Measurements from ENCODE around the gene LRRN3. TPM values are rescaled to one million over a fixed set of nuclear protein-coding genes. Genes with fewer than 3 reads are reported as not detected.
A peak's percentile ranks its signal among the peaks of the same experiment; 100 is the strongest.

Gene LRRN3
- total RNA-seq, 8 experiments from 2014 or later, result 4.3 to 62.2 (median 28.4) TPM

DNA sequence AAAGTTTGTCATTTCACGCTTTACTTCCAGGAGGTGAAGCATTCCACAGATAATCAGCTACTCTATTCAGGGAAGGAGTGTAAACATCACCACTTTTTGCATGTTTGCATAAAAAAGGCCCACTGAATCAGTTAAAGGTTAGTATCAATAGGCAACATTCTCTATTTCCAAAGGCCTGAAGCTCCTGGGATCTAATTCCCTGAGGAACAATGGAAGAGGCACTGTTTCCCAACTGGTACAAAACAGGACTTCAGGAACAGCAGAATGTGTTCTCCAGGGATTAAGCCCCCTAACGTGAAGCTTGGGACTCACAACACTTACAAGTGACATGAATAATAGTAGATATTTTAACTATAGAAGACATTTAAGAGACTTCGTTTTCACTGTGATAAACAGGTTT lies 6.1 kb downstream of the LRRN3 start:
- in situ Hi-C loops (cut with MboI; ENCODE audit: low pct_unique_long_range_greater_than_20kb in 2 of 9, low sequenced_read_pairs in 9 of 9, unreplicated experiment in 9 of 9), result loop anchor here in 3 of 9 experiments (25.0 kb wide), 2 partner anchors 390 to 640 kb away; no protein-coding TSS in a partner anchor
- peak in 2 of 8 experiments; percentile 16 to 27 for ATAC-seq (replicated peaks in 6 of 8)
- Histone ChIP-seq H3K4me3 (no peak overlapping the region), H3K4me1 (replicated peaks in 1 of 2) (peaks cover 8 to 30% of the 10 kb centered on the region in 2 donors), H3K27ac (no peak overlapping the region)
- WGBS, 10 experiments, result 8 to 100% (median 57%) methylated on average over 1 to 3 of the region's 3 CpGs; no CpG with 5 or more reads in 1 of the 10 experiments

DNA sequence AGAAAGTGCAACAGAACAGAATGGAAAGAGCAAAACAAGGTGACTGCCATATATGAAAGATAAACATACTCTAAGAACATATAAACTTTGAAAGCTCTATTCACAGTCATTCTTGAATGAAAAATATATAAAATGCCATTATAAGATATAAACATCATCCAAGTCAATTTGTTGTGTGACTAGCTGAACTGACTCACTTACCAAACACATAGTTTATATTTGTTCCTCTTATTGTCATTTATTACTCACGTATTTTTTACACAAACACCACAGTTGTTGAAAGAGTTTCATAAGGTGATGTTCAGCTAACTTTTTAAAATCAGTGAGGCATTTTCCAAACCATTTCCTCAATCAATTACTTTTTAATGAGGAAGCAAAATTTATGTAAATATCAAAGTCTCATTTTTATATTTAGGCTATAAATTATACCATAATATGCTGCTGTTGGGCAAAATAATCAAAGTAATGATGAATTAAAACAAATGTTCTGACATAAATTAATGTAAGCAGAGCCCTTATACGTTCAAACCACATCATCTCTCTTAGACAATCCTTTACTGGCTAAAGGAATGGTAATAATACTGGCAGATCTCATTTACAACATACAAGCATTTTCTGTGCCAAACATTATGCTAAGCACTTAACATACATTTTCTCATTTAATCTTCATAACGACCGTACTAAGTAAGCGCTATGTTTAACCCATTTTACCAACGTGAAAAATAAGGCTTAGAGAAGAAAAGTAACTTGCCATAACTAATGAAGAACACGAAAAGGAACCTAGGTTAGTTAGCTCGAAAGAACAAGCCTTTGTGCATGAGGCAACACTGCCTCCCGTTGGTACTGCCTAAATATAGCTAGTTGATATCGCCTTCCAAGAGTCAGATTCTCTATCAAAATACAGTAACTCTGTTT lies 7.3 kb downstream of the LRRN3 start:
- ATAC-seq (replicated peaks in 6 of 8), result peak in 5 of 8 experiments; percentile 33 to 76 (median 52)
- Histone ChIP-seq H3K27ac (no peak overlapping the region), H3K4me1 (replicated peaks in 1 of 2) (peaks cover 5 to 27% of the 10 kb centered on the region in 2 donors), H3K4me3 (no peak overlapping the region)
- 18 to 100% (median 50%) methylated on average over 1 to 10 of the region's 10 CpGs for WGBS, 10 experiments
- in situ Hi-C loops (cut with MboI; ENCODE audit: low pct_unique_long_range_greater_than_20kb in 2 of 9, low sequenced_read_pairs in 9 of 9, unreplicated experiment in 9 of 9), result loop anchor here in 3 of 9 experiments (25.0 kb wide), 2 partner anchors 389 to 639 kb away; no protein-coding TSS in a partner anchor

DNA sequence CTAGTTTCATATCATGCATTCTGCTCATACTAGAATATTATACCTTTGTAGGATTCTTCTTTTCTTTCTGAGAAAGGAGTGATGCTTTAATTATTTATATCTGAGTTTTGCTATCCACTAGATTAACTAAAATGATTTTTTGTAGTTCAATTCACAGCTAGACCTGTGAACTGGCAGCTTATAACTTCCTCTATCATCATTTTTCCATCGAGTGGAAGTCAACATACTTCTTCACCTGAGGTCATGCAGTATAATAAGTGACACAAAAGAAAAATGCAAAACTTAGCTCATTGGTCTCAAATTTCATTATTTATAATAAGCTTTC lies 8.0 kb downstream of the LRRN3 start:
- H3K4me3 ChIP-seq, result no peak overlapping the region
- no peak overlapping the region for H3K27ac ChIP-seq
- no peak for ATAC-seq (replicated peaks in 6 of 8)
- in situ Hi-C loops (cut with MboI; ENCODE audit: low pct_unique_long_range_greater_than_20kb in 2 of 9, low sequenced_read_pairs in 9 of 9, unreplicated experiment in 9 of 9), result loop anchor here in 3 of 9 experiments (25.0 kb wide), 2 partner anchors 388 to 638 kb away; no protein-coding TSS in a partner anchor
- WGBS, 10 experiments, result 0 to 60% (median 30%) methylated on average over 1 of the region's 1 CpG; no CpG with 5 or more reads in 2 of the 10 experiments
- H3K4me1 ChIP-seq (replicated peaks in 1 of 2), result peaks cover 5 to 27% of the 10 kb centered on the region in 2 donors

DNA sequence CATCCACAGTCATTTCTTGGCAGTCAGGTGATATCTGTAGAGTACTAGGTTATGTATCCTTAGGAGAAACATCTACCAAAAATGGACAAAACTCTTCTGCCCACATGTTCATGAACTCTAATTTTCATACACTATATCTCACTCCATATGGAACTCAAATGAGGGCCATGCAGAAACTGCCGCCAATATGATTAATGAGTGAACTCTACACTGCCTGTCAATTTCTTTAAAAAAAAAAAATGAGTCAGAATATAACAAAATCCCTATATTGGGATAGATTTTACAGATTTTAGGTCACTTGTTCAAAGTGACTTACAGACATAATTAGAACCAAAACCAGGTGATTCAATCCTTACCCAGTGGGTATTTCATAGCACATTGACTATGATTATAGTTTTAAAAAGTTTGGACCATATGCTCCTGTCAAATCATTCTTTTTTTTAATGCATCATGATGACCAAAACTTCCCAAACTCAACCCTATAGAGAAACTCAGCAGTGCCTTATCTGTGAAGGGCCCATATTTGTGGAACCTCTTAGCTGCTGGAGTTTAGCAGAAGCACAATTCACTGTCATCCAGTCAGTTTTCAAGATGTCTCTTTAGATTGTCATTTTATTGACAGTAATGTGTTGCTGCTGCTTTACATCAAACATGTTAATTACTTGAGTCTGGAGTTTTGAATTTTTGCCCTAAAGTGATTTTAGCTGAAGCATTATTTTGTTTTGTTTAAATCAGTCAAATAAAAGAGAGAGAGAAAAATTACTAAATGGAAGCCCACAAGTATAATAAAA lies 11.1 kb downstream of the LRRN3 start:
- no peak overlapping the region for H3K27ac ChIP-seq
- H3K4me3 ChIP-seq, result no peak overlapping the region
- 88 to 100% (median 100%) methylated on average over 1 of the region's 1 CpG; no CpG with 5 or more reads in 4 of the 10 experiments for WGBS, 10 experiments
- ATAC-seq (replicated peaks in 6 of 8), result no peak
- H3K4me1 ChIP-seq (replicated peaks in 1 of 2), result peaks cover 6 to 21% of the 10 kb centered on the region in 2 donors
- in situ Hi-C loops (cut with MboI; ENCODE audit: low pct_unique_long_range_greater_than_20kb in 2 of 9, low sequenced_read_pairs in 9 of 9, unreplicated experiment in 9 of 9), result loop anchor here in 1 of 9 experiments (25.0 kb wide), 1 partner anchor 635 kb away; no protein-coding TSS in a partner anchor

DNA sequence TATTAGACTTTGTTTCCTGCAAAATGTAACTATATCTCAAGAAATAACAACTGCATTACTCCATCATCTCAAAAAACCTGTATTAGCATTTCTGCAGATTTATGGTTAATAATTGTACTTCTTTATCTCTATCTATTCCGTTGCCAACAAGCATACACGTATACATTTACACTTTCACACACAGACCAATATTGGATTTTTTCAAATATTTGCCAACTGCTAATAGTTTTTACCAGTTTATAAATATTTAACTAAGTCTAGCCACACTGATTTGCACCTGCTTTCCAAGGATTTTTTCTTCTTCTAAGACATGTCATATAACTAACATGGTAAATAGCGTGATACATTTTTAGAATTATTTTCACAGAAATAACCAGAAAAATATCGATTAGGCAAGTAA lies 12.2 kb downstream of the LRRN3 start:
- ATAC-seq (replicated peaks in 6 of 8), result no peak
- Histone ChIP-seq H3K27ac (no peak overlapping the region), H3K4me3 (no peak overlapping the region), H3K4me1 (replicated peaks in 1 of 2) (peaks cover 6 to 12% of the 10 kb centered on the region in 2 donors)
- 64 to 100% (median 97%) methylated on average over 1 to 4 of the region's 4 CpGs for WGBS, 10 experiments
- in situ Hi-C loops (cut with MboI; ENCODE audit: low pct_unique_long_range_greater_than_20kb in 2 of 9, low sequenced_read_pairs in 9 of 9, unreplicated experiment in 9 of 9), result loop anchor here in 1 of 9 experiments (25.0 kb wide), 1 partner anchor 634 kb away; no protein-coding TSS in a partner anchor

DNA sequence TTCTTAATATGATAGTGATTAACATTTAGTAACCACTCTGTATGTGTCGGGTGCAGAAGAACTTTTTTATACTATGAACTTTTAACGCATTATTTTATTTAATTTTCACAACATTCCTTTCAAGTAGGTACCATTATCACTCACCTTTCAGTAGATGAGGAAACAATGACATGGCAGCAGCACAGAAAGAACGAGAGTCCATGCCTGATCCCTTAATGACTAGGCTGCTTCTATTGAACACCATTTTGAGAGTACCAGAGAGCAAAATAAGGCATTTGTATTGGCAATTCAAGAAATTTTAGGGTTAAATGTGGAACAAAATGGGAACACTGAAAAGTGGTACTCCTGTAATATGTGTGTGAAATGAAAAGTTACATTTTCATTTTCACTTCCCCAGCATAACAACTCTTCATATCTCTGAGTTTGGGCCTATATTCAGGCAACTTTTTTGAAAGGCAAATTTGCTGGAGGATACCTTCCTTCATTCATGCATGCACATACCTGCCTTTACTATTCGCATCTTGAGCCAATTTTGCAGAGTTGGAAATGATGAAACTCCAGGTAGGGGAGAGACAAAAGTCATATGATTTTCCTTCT lies 12.8 kb downstream of the LRRN3 start:
- H3K27ac ChIP-seq, result no peak overlapping the region
- 82 to 100% (median 99%) methylated on average over 1 to 4 of the region's 4 CpGs for WGBS, 10 experiments
- in situ Hi-C loops (cut with MboI; ENCODE audit: low pct_unique_long_range_greater_than_20kb in 2 of 9, low sequenced_read_pairs in 9 of 9, unreplicated experiment in 9 of 9), result loop anchor here in 1 of 9 experiments (25.0 kb wide), 1 partner anchor 634 kb away; no protein-coding TSS in a partner anchor
- H3K4me1 ChIP-seq (replicated peaks in 1 of 2), result peaks cover 6 to 12% of the 10 kb centered on the region in 2 donors
- no peak for ATAC-seq (replicated peaks in 6 of 8)
- no peak overlapping the region for H3K4me3 ChIP-seq

DNA sequence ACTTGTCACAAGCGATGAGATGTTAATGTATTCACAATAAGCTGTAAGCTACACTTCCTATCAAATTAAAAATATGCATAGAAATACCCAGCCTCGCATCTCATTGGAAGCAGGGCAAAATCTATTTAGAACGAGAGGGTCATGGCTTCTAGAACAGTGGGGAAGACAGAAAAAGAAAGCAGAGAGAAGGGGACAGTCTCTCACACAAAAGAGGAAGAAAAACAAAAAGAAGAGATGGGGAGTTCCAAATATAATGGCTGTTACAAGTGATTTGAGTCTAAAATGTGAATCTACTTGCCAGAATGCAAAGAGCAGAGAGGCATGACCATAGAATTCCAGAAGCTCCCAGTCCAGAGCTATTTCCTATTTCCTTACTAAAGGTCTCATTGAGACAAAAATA lies 13.8 kb downstream of the LRRN3 start:
- Histone ChIP-seq H3K27ac (no peak overlapping the region), H3K4me3 (no peak overlapping the region), H3K4me1 (replicated peaks in 1 of 2) (peaks cover 6 to 8% of the 10 kb centered on the region in 2 donors)
- in situ Hi-C loops (cut with MboI; ENCODE audit: low pct_unique_long_range_greater_than_20kb in 2 of 9, low sequenced_read_pairs in 9 of 9, unreplicated experiment in 9 of 9), result loop anchor here in 1 of 9 experiments (25.0 kb wide), 1 partner anchor 633 kb away; no protein-coding TSS in a partner anchor
- ATAC-seq (replicated peaks in 6 of 8), result no peak
- 43 to 100% (median 82%) methylated on average over 1 to 3 of the region's 3 CpGs for WGBS, 10 experiments

DNA sequence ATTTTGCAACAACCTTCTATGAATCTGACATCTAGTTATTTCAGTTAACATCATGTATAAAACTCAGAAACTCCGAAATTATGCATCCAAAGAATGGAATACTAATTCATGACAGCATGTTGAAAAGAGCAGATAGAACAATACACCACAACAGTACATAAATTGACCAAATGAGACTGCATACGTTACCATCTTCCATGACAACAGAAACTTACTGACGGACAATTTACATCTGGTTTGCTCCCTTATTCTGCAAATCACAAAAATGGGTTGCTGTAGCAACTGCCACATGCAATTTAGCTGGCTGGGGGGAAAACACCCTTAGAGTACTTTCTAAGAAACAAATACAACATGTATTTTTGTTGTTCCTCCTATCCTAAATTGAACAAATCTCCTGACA lies 14.3 kb downstream of the LRRN3 start:
- ATAC-seq (replicated peaks in 6 of 8), result peak in 3 of 8 experiments; percentile 32 to 84 (median 46)
- peaks cover 6 to 8% of the 10 kb centered on the region in 2 donors for H3K4me1 ChIP-seq (replicated peaks in 1 of 2)
- no peak overlapping the region for H3K4me3 ChIP-seq
- in situ Hi-C loops (cut with MboI; ENCODE audit: low pct_unique_long_range_greater_than_20kb in 2 of 9, low sequenced_read_pairs in 9 of 9, unreplicated experiment in 9 of 9), result loop anchor here in 1 of 9 experiments (25.0 kb wide), 1 partner anchor 632 kb away; no protein-coding TSS in a partner anchor
- 43 to 100% (median 64%) methylated on average over 1 to 3 of the region's 3 CpGs; no CpG with 5 or more reads in 1 of the 10 experiments for WGBS, 10 experiments
- no peak overlapping the region for H3K27ac ChIP-seq

DNA sequence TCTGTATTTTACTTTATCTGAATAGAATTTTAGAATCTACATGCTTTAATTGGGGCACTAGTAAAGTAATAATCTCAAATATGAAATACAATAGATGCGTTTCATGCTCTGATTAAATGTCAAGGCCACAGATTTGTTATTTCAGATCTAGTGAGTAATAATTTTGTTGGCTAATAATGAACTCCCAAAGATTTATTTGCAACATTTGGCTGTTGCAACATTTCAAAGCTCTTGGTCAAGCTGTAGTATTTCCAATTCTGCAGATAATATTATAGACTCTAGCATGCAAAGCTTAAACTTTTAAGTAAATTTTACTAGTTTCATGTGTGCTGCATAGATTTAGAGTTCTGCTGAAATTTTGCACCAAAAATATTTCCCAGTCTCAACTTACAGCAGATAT lies 16.7 kb downstream of the LRRN3 start:
- Histone ChIP-seq H3K4me1 (replicated peaks in 1 of 2) (peaks cover 6 to 8% of the 10 kb centered on the region in 2 donors), H3K4me3 (no peak overlapping the region), H3K27ac (no peak overlapping the region)
- in situ Hi-C loops (cut with MboI; ENCODE audit: low pct_unique_long_range_greater_than_20kb in 2 of 9, low sequenced_read_pairs in 9 of 9, unreplicated experiment in 9 of 9), result loop anchor here in 1 of 9 experiments (25.0 kb wide), 1 partner anchor 630 kb away; no protein-coding TSS in a partner anchor
- 53 to 100% (median 100%) methylated on average over 1 of the region's 1 CpG; no CpG with 5 or more reads in 4 of the 10 experiments for WGBS, 10 experiments
- ATAC-seq (replicated peaks in 6 of 8), result no peak

DNA sequence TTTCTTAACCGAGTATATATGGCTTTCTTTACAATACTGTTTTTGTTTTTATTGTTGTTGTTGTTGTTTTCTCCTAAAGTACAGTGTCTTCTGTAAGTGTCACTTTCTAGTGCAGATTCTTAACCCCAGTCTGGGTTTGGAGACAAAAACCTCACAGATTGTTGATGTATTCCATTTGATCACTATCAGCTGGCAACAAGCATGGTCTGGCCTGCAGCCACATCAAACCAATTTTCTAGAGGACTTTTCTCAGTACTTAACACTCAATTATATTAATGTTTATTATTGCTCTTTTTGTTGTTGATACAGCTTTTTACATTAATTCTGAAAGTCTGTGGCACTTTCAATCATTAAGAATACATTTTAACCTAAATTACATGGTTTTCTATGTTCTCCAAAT lies 17.1 kb downstream of the LRRN3 start:
- Histone ChIP-seq H3K27ac (no peak overlapping the region), H3K4me3 (no peak overlapping the region), H3K4me1 (replicated peaks in 1 of 2) (peaks cover 6 to 8% of the 10 kb centered on the region in 2 donors)
- 67 to 100% (median 100%) methylated on average over 1 of the region's 1 CpG; no CpG with 5 or more reads in 3 of the 10 experiments for WGBS, 10 experiments
- in situ Hi-C loops (cut with MboI; ENCODE audit: low pct_unique_long_range_greater_than_20kb in 2 of 9, low sequenced_read_pairs in 9 of 9, unreplicated experiment in 9 of 9), result loop anchor here in 1 of 9 experiments (25.0 kb wide), 1 partner anchor 629 kb away; no protein-coding TSS in a partner anchor
- ATAC-seq (replicated peaks in 6 of 8), result no peak

DNA sequence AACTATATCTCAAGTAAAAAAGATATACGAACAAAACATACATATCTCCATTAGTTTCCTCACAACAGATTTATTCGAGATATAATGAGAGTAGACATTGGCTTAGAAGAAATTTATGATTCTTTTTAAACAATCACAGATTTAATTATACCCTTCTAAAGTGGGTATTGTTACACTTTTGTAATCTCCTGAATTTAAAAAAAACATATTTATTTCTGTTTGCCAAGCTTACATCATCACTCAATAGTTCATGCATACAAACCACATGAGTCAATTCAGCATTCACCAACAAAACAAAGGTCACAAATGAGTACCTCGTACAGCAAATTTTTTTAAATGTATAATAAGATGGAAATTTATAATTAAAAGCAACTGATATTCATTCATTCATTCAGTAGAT lies 17.6 kb downstream of the LRRN3 start:
- WGBS, 10 experiments, result 45 to 100% (median 81%) methylated on average over 2 to 3 of the region's 3 CpGs; no CpG with 5 or more reads in 1 of the 10 experiments
- in situ Hi-C loops (cut with MboI; ENCODE audit: low pct_unique_long_range_greater_than_20kb in 2 of 9, low sequenced_read_pairs in 9 of 9, unreplicated experiment in 9 of 9), result loop anchor here in 1 of 9 experiments (25.0 kb wide), 1 partner anchor 629 kb away; no protein-coding TSS in a partner anchor
- H3K4me3 ChIP-seq, result no peak overlapping the region
- H3K27ac ChIP-seq, result no peak overlapping the region
- peaks cover 6 to 8% of the 10 kb centered on the region in 2 donors for H3K4me1 ChIP-seq (replicated peaks in 1 of 2)
- no peak for ATAC-seq (replicated peaks in 6 of 8)

DNA sequence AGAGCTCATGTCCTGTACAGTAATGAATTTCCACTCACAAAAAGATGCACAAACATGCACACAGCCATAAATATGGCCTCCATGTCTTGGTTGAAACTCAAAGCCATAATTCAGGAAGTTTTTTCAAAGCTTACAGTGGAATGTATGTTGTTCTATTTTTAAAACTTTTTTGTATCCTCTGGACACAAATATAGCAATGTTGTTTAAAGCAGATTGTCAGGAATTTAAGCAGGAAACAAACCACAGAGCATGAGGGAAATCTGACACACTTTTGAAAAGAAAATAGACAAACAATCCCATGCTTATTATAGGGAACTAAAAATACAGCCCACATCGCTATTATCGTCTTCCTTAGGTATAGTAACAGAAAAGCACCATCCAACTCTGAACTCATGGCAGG lies 21.5 kb downstream of the LRRN3 start:
- Histone ChIP-seq H3K27ac (no peak overlapping the region), H3K4me1 (replicated peaks in 1 of 2) (no peaks in the 10 kb centered on the region), H3K4me3 (no peak overlapping the region)
- ATAC-seq (replicated peaks in 6 of 8), result no peak
- in situ Hi-C loops (cut with MboI; ENCODE audit: low pct_unique_long_range_greater_than_20kb in 2 of 9, low sequenced_read_pairs in 9 of 9, unreplicated experiment in 9 of 9), result loop anchor here in 1 of 9 experiments (25.0 kb wide), 1 partner anchor 625 kb away; no protein-coding TSS in a partner anchor
- 90 to 100% (median 100%) methylated on average over 2 of the region's 2 CpGs; no CpG with 5 or more reads in 1 of the 10 experiments for WGBS, 10 experiments

Data from motor neuron (in vitro differentiated cells).